GM12878 (cell line): ENCODE results near the gene EEF2. TPM values are rescaled to one million over a fixed set of nuclear protein-coding genes. Genes with fewer than 3 reads are reported as not detected.
"Not testable (repeated sequence)": the region's sequence is repeated elsewhere in the genome, so short reads cannot be mapped to it uniquely, and the experiment has no call there.

Source experiments
- ATAC-seq: fragments of 200-7000 bp; cut with Tn5 transposase; 3 replicates; pipeline ENCODE4 v1.9.1; 2020; ENCODE audit warnings: mild to moderate bottlenecking, moderate library complexity
- BruUV-seq: library from RNA; stranded (reverse); fragments of 400-500 nt; replicated peaks from 2 replicates; lab custom pipeline; 2021; lab: Mats Ljungman, UMichigan
- CTCF ChIA-PET: fragments of 300-600 bp; sonication (Branson Sonifier 250); formaldehyde crosslinking; extraction: SDS; loops from one replicate; lab custom pipeline; 2021; ENCODE audit warnings: inconsistent platforms; lab: Yijun Ruan, JAX
- POLR2A ChIA-PET: fragments of 350-600 bp; formaldehyde crosslinking; extraction: SDS; loops from one replicate; lab custom pipeline; 2021; ENCODE audit warnings: inconsistent platforms; lab: Charles Lee
- RAD21 ChIA-PET: fragments of 300-600 bp; sonication (Branson Sonifier 250); formaldehyde crosslinking; loops from one replicate; lab custom pipeline; 2023; ENCODE audit warnings: antibody characterized with exemption; ENCODE audit not compliant: unreplicated experiment; lab: Charles Lee
- SMC1A ChIA-PET: fragments of 300-600 bp; sonication (Branson Sonifier 250); formaldehyde crosslinking; loops from one replicate; lab custom pipeline; 2023; ENCODE audit not compliant: unreplicated experiment, uncharacterized antibody; lab: Charles Lee
- DNase-seq: peaks from one replicate; pipeline ENCODE4 v3.0.0-alpha.2; 2011; ENCODE audit warnings: low read depth, low spot score
- FAIRE-seq: peaks from 3 replicates; lab custom pipeline; 2011; peaks lifted over from hg19 to GRCh38; lab: Jason Lieb, UNC
- H2AFZ ChIP-seq: 2 replicates; pipeline ENCODE4 v1.6.0; 2011; ENCODE audit warnings: low read depth, low read length, control low read depth; ENCODE audit not compliant: control insufficient read depth
- H3K27ac ChIP-seq: 2 replicates; pipeline ENCODE4 v1.5.1; 2011; ENCODE audit warnings: control low read depth; ENCODE audit not compliant: control insufficient read depth, insufficient read depth
- H3K27me3 ChIP-seq, 2 experiments: replicated peaks in 1 of 2; 2 replicates each; pipeline versions ENCODE4 v1.6.0 to v1.6.1; 2011; ENCODE audit warnings: low read length in 1 of 2; ENCODE audit not compliant: control insufficient read depth in 2 of 2, insufficient read depth in 2 of 2
- H3K36me3 ChIP-seq, 2 experiments: 2 replicates each; pipeline ENCODE4 v1.5.1; 2011; ENCODE audit warnings: low read length in 1 of 2; ENCODE audit not compliant: control insufficient read depth in 2 of 2, insufficient read depth in 2 of 2
- H3K4me1 ChIP-seq: 2 replicates; pipeline ENCODE4 v1.6.1; 2011; ENCODE audit warnings: mild to moderate bottlenecking, low read length, moderate library complexity, mixed read lengths; ENCODE audit not compliant: control insufficient read depth, insufficient read depth
- H3K4me2 ChIP-seq: 2 replicates; pipeline ENCODE4 v1.6.0; 2011; ENCODE audit warnings: control low read depth; ENCODE audit not compliant: control insufficient read depth, insufficient read depth
- H3K4me3 ChIP-seq: fragments of 200-600 bp; sonication (generic); 2 replicates; pipeline ENCODE4 v1.5.1; 2016
- H3K79me2 ChIP-seq: 2 replicates; pipeline ENCODE4 v1.6.0; 2011; ENCODE audit warnings: low read length; ENCODE audit not compliant: control insufficient read depth, insufficient read depth
- H3K9ac ChIP-seq: 2 replicates; pipeline ENCODE4 v1.8.0; 2011; ENCODE audit warnings: low read length, control low read depth, mixed read lengths; ENCODE audit not compliant: control insufficient read depth, insufficient read depth
- H3K9me3 ChIP-seq: replicated peaks from 3 replicates; pipeline ENCODE4 v1.5.1; 2011; ENCODE audit warnings: mild to moderate bottlenecking, low read length; ENCODE audit not compliant: control insufficient read depth, insufficient read depth
- H4K20me1 ChIP-seq: 2 replicates; pipeline ENCODE4 v1.6.0; 2011; ENCODE audit not compliant: control insufficient read depth, insufficient read depth
- ATF7 ChIP-seq: fragments of 450-650 bp; IDR thresholded peaks from 2 replicates; pipeline ENCODE4 v1.6.1; 2016; ENCODE audit warnings: low read depth, mild to moderate bottlenecking
- ESRRA ChIP-seq: IDR thresholded peaks from 2 replicates; pipeline ENCODE4 v1.6.1; 2012; ENCODE audit warnings: mild to moderate bottlenecking, low read length, improper control_type of control experiment
- POU2F2 ChIP-seq: IDR thresholded peaks from 3 replicates; pipeline ENCODE4 v1.6.1; 2011; ENCODE audit warnings: low read depth, mild to moderate bottlenecking, low read length, borderline replicate concordance
- RAD21 ChIP-seq: IDR thresholded peaks from 2 replicates; pipeline ENCODE4 v1.6.1; 2011; ENCODE audit warnings: mild to moderate bottlenecking, low read depth, low read length, moderate library complexity; ENCODE audit not compliant: insufficient read depth
- SRF ChIP-seq, 2 experiments: IDR thresholded peaks; 2 replicates each; pipeline ENCODE4 v1.6.1; 2011; ENCODE audit warnings: low read depth in 2 of 2, low read length in 2 of 2, mild to moderate bottlenecking in 1 of 2, moderate library complexity in 1 of 2
- ZZZ3 ChIP-seq: IDR thresholded peaks from 2 replicates; pipeline ENCODE4 v1.6.1; 2011; ENCODE audit warnings: low read depth; ENCODE audit not compliant: control insufficient read depth, insufficient read length
- WGBS: methylation state at CpG from one replicate; pipeline ENCODE4 v1.1.6; 2016; ENCODE audit warnings: low lambda C conversion rate; ENCODE audit not compliant: insufficient replicate concordance, insufficient coverage; ENCODE audit errors: missing lambda C conversion rate; 5-methylcytosine and 5-hydroxymethylcytosine counted together
- in situ Hi-C: fragments of 300-500 bp; cut with MboI; formaldehyde crosslinking; loops from 9 replicates; pipeline ENCODE4 v1.14.3; 2018; ENCODE audit warnings: mixed read lengths
- intact Hi-C: fragments of 100-400 bp; cut with micrococcal nuclease; formaldehyde crosslinking; loops from one replicate; pipeline ENCODE4 v1.14.2; 2022; ENCODE audit not compliant: unreplicated experiment
- polyA plus RNA-seq, 11 experiments: library from polyadenylated mRNA; depleted of rRNA in 4 of 11; unstranded in 6 of 11; stranded (reverse) in 5 of 11; fragments of >200 nt; fragmentation: Nextera tagmentation in 4 of 11; fragmentation: Illumina TruSeq in 1 of 11; extraction: Ambion mirVana in 4 of 11; extraction: Trizol in 1 of 11; gene quantifications; 1 replicate in 1 of 11; 2 replicates in 10 of 11; pipeline versions ENCODE4 v1.2.1 to v1.2.3, GENCODE V29; 2011 to 2016; ENCODE audit warnings: inconsistent platforms in 2 of 11, missing spikeins in 2 of 11, low read depth in 1 of 11
- total RNA-seq, 4 experiments: library from RNA; depleted of rRNA in 3 of 4; stranded (reverse); fragments of >200 nt in 3 of 4; fragmentation: Illumina TruSeq in 1 of 4; extraction: Trizol in 1 of 4; gene quantifications; 2 replicates each; pipeline versions ENCODE4 v1.2.1 to v1.2.3, GENCODE V29; 2013 to 2021

The EEF2 gene
- total and polyA plus RNA-seq, 10 of the 15 experiments (the other 5 are each of a cell fraction or from before 2014, with no cell fraction given), result 280 to 3,491 (median 1,305) TPM

- CTCF ChIA-PET, result interaction anchor here (1.2 to 1.5 kb wide), 2 partner anchors 19 to 239 kb away, joined by 4 to 6 read pairs; no protein-coding TSS in a partner anchor
- peaks cover 3% of the 10 kb centered on the region for H3K4me1 ChIP-seq
- peaks cover 3 to 4% of the 10 kb centered on the region in 2 experiments; a peak in 3 of 4 replicates for H3K36me3 ChIP-seq
- BruUV-seq, result no TSS peak
- H3K4me2 ChIP-seq, result no peak overlapping the region
- in situ Hi-C loops, result no loop called here
- H3K79me2 ChIP-seq, result peaks cover 18% of the 10 kb centered on the region
- no peaks in the 10 kb centered on the region; the same call in 1 of the 2 replicates for H4K20me1 ChIP-seq
- H3K9ac ChIP-seq, result no peak overlapping the region; the same call in 1 of the 2 replicates
- RAD21 ChIA-PET, result interaction anchor here (1.0 kb wide), 1 partner anchor 19 kb away, joined by 3 read pairs; no protein-coding TSS in a partner anchor
- no peak overlapping the region for H3K4me3 ChIP-seq
- DNase-seq, result no peak
- H2AFZ ChIP-seq, result no peak overlapping the region
- no peaks in the 10 kb centered on the region for H3K9me3 ChIP-seq
- 0 out of 3 replicates have a peak, but pooled peaks have one; percentile 5 for ATAC-seq
- intact Hi-C loops, result no loop called here
- SMC1A ChIA-PET, result interaction anchor here (0.5 to 1.3 kb wide), 2 partner anchors 17 to 29 kb away, joined by 3 to 5 read pairs; partner anchors contain the start of gene EEF2
- no peaks in the 10 kb centered on the region for H3K27me3 ChIP-seq
- no peak overlapping the region for H3K27ac ChIP-seq
- 80% methylated on average over 9 of the region's 9 CpGs for WGBS
- FAIRE-seq, result no peak
- TF ChIP-seq ZZZ3 (no peak), ESRRA (no peak), RAD21 (no peak), SRF (IDR thresholded peaks at IDR 0.05; ENCODE audit: low read depth in 2 of 2, low read length in 2 of 2) (peak in 1 of 2 experiments; percentile 59; a peak in 1 of 4 replicates), POU2F2 (no peak), ATF7 (0 out of 2 replicates have a peak, but pooled peaks have one; percentile 20)
- TF ChIP-seq, all 136 proteins: peak for 2
- POLR2A ChIA-PET, result interaction anchor here (0.7 to 1.4 kb wide), 3 partner anchors 19 to 208 kb away, joined by 3 to 7 read pairs (median 6); partner anchors contain the start of gene APBA3
Observed at GRCh38 chr19:3968556-3969434, 16.5 kb downstream of the EEF2 start.

- not testable (repeated sequence) for FAIRE-seq, ATAC-seq
Observed at GRCh38 chr19:3967983-3968382, 17.3 kb downstream of the EEF2 start.

More at GRCh38 chr19:3967983-3968382, 17.3 kb downstream of the EEF2 start:
- H3K4me2 ChIP-seq, RAD21 ChIA-PET, H3K9me3 ChIP-seq, H3K27ac ChIP-seq, H3K27me3 ChIP-seq, in situ Hi-C loops, H3K9ac ChIP-seq, H3K36me3 ChIP-seq, POLR2A ChIA-PET, BruUV-seq, H4K20me1 ChIP-seq, CTCF ChIA-PET, DNase-seq, H3K4me1 ChIP-seq, intact Hi-C loops, H3K4me3 ChIP-seq, H2AFZ ChIP-seq: not testable (repeated sequence)
- peaks cover 18% of the 10 kb centered on the region for H3K79me2 ChIP-seq
- 97% methylated on average over 11 of the region's 12 CpGs for WGBS
- SMC1A ChIA-PET, result interaction anchor here (0.5 kb wide), 1 partner anchor 30 kb away, joined by 3 read pairs; no protein-coding TSS in a partner anchor
